Activated naive CD8-positive, alpha-beta T cell treated with anti-CD3 and anti-CD28 coated beads, Interleukin-2, amount 10 ng/mL, durations not matched to agents 7 days and 5 days (primary cell): ENCODE results near the gene DYNC2I2. TPM values are rescaled to one million over a fixed set of nuclear protein-coding genes. Genes with fewer than 3 reads are reported as not detected.
"Not testable (repeated sequence)": the region's sequence is repeated elsewhere in the genome, so short reads cannot be mapped to it uniquely, and the experiment has no call there.

ENCODE experiments used
- ATAC-seq: fragments of 150-1000 bp; cut with Tn5 transposase; one replicate; pipeline ENCODE4 v1.10.0; 2021; ENCODE audit warnings: low read depth, moderate library complexity
- POLR2A ChIA-PET: fragments of 350-600 bp; sonication (Branson Sonifier 250); formaldehyde crosslinking; loops from one replicate; lab custom pipeline; 2021; ENCODE audit warnings: antibody characterized with exemption; lab: Charles Lee
- DNase-seq: peaks from one replicate; pipeline ENCODE4 v3.0.0; 2021
- H3K27ac Mint-ChIP-seq: one replicate; pipeline ENCODE4 v1.8.0; 2022; ENCODE audit warnings: mild to moderate bottlenecking, mixed read lengths
- H3K27me3 Mint-ChIP-seq: one replicate; pipeline ENCODE4 v1.8.0; 2022; ENCODE audit warnings: mild to moderate bottlenecking, moderate library complexity, mixed read lengths
- H3K36me3 Mint-ChIP-seq: one replicate; pipeline ENCODE4 v1.8.0; 2021; ENCODE audit warnings: mild to moderate bottlenecking, mixed read lengths
- H3K4me1 Mint-ChIP-seq: one replicate; pipeline ENCODE4 v1.8.0; 2021; ENCODE audit warnings: mixed read lengths
- H3K4me3 Mint-ChIP-seq: one replicate; pipeline ENCODE4 v1.8.0; 2022; ENCODE audit warnings: mild to moderate bottlenecking, moderate library complexity, mixed read lengths
- H3K9me3 Mint-ChIP-seq: one replicate; pipeline ENCODE4 v1.8.0; 2021; ENCODE audit warnings: mixed read lengths
- total RNA-seq, 2 experiments: library from RNA; stranded (reverse); gene quantifications; one replicate each; pipeline ENCODE4 v1.2.3, GENCODE V29; 2021

Gene DYNC2I2
- total RNA-seq, 2 experiments from 2014 or later: 37.7 to 40.4 TPM

- DNase-seq, H3K27ac Mint-ChIP-seq, H3K9me3 Mint-ChIP-seq, ATAC-seq, H3K4me3 Mint-ChIP-seq, H3K27me3 Mint-ChIP-seq, POLR2A ChIA-PET, H3K4me1 Mint-ChIP-seq: not testable (repeated sequence)
- peaks cover 53% of the 10 kb centered on the region for H3K36me3 Mint-ChIP-seq
These were observed 71.5 kb downstream of the DYNC2I2 start for GRCh38 chr9:128585155-128585554.

Other genes with a start within 250 kb of the DYNC2I2 start
- 1 to 10 TPM; 3.5 to 3.7 TPM for gene CERCAM, start 236.0 kb downstream of the DYNC2I2 start, total RNA-seq
- gene ODF2, start 200.8 kb downstream of the DYNC2I2 start, total RNA-seq: 10 to 100 TPM; 64.9 to 65.0 TPM
- 10 to 100 TPM; 39.3 to 41.6 TPM for gene GLE1, start 152.1 kb downstream of the DYNC2I2 start, total RNA-seq
- 100 to 1,000 TPM; 355 to 358 TPM for gene SPTAN1, start 104.3 kb downstream of the DYNC2I2 start, total RNA-seq
- 100 to 1,000 TPM; 411 to 415 TPM for gene SET, start 32.4 kb upstream of the DYNC2I2 start, total RNA-seq
- gene PKN3, start 45.7 kb upstream of the DYNC2I2 start, total RNA-seq: 1 to 10 TPM; 7.4 to 9.6 TPM
- 10 to 100 TPM; 64.1 to 68.9 TPM for gene ZDHHC12, start 67.3 kb upstream of the DYNC2I2 start, total RNA-seq
- 10 to 100 TPM; 27.1 to 29.2 TPM for gene ZER1, start 115.1 kb upstream of the DYNC2I2 start, total RNA-seq
- 10 to 100 TPM; 26.1 to 29.2 TPM for gene TBC1D13, start 130.4 kb upstream of the DYNC2I2 start, total RNA-seq
- 10 to 100 TPM; 16.2 to 19.5 TPM for gene ENDOG, start 161.7 kb upstream of the DYNC2I2 start, total RNA-seq
- gene SPOUT1, start 172.9 kb upstream of the DYNC2I2 start, total RNA-seq: 10 to 100 TPM; 71.4 to 75.4 TPM
- 10 to 100 TPM; 14.9 to 16.3 TPM for gene KYAT1, start 225.1 kb upstream of the DYNC2I2 start, total RNA-seq
- gene LRRC8A, start 225.3 kb upstream of the DYNC2I2 start, total RNA-seq: 10 to 100 TPM; 24.1 to 25.9 TPM